Loucy (cell line): ENCODE results near the gene PMM1.
A peak's percentile ranks its signal among the peaks of the same experiment; 100 is the strongest.

Source experiments
- H2AFZ ChIP-seq: fragments of 200-600 bp; sonication (generic); 2 replicates; pipeline ENCODE4 v1.6.0; 2016; ENCODE audit warnings: antibody characterized with exemption, mild to moderate bottlenecking, low read length, moderate library complexity
- H3F3A ChIP-seq: fragments of 200-600 bp; 2 replicates; pipeline ENCODE4 v1.6.0; 2016; ENCODE audit warnings: antibody characterized with exemption, low read depth, mild to moderate bottlenecking
- H3K27me3 ChIP-seq: fragments of 200-600 bp; sonication (generic); 2 replicates; pipeline ENCODE4 v1.6.1; 2014; ENCODE audit warnings: low read length, mild to moderate bottlenecking; ENCODE audit not compliant: insufficient read depth, poor library complexity, severe bottlenecking
- H3K36me3 ChIP-seq: fragments of 200-600 bp; sonication (generic); 2 replicates; pipeline ENCODE4 v1.6.1; 2016; ENCODE audit warnings: low read length; ENCODE audit not compliant: insufficient read depth
- H3K4me1 ChIP-seq: fragments of 200-600 bp; sonication (generic); 2 replicates; pipeline ENCODE4 v1.5.1; 2014; ENCODE audit warnings: low read length, mild to moderate bottlenecking; ENCODE audit not compliant: insufficient read depth, poor library complexity, severe bottlenecking
- H3K4me2 ChIP-seq: fragments of 200-600 bp; sonication (generic); 2 replicates; pipeline ENCODE4 v1.6.0; 2014; ENCODE audit warnings: antibody characterized with exemption, low read length, low read depth, mild to moderate bottlenecking; ENCODE audit not compliant: poor library complexity, severe bottlenecking
- H3K4me3 ChIP-seq: fragments of 200-600 bp; sonication (generic); 2 replicates; pipeline ENCODE4 v1.5.1; 2014; ENCODE audit warnings: low read length, mild to moderate bottlenecking, mixed read lengths; ENCODE audit not compliant: poor library complexity, severe bottlenecking
- H3K79me2 ChIP-seq: fragments of 200-600 bp; sonication (generic); 2 replicates; pipeline ENCODE4 v1.6.1; 2014; ENCODE audit warnings: low read length; ENCODE audit not compliant: insufficient read depth
- H3K9ac ChIP-seq: fragments of 200-600 bp; sonication (generic); 2 replicates; pipeline ENCODE4 v1.6.0; 2014; ENCODE audit warnings: mild to moderate bottlenecking, low read depth, low read length, moderate library complexity; ENCODE audit not compliant: poor library complexity, severe bottlenecking
- H3K9me2 ChIP-seq: fragments of 200-600 bp; sonication (generic); replicated peaks from 2 replicates; pipeline ENCODE4 v1.6.1; 2016; ENCODE audit warnings: low read depth, low read length, mixed read lengths
- H3K9me3 ChIP-seq: fragments of 200-600 bp; sonication (generic); 2 replicates; pipeline ENCODE4 v1.6.1; 2014; ENCODE audit warnings: mild to moderate bottlenecking, antibody characterized with exemption, low read length, low read depth; ENCODE audit not compliant: insufficient read depth
- H4K20me1 ChIP-seq: fragments of 200-600 bp; sonication (generic); 2 replicates; pipeline ENCODE4 v1.6.0; 2014; ENCODE audit warnings: antibody characterized with exemption, low read length, mild to moderate bottlenecking; ENCODE audit not compliant: insufficient read depth, poor library complexity, severe bottlenecking
- CTCF ChIP-seq: fragments of 200-600 bp; sonication (generic); conservative IDR thresholded peaks from 2 replicates; pipeline ENCODE4 v1.5.1; 2014; ENCODE audit warnings: mild to moderate bottlenecking, antibody characterized with exemption, low read length
- EZH2phosphoT487 ChIP-seq: fragments of 200-600 bp; IDR thresholded peaks from 2 replicates; pipeline ENCODE4 v1.6.1; 2018; ENCODE audit warnings: antibody characterized with exemption, mild to moderate bottlenecking, moderate library complexity, borderline replicate concordance

The PMM1 gene

GRCh38 chr22:41538583-41538982, 51.1 kb downstream of the PMM1 start:
- no peak overlapping the region for H3K4me2 ChIP-seq
- H3K27me3 ChIP-seq: no peaks in the 10 kb centered on the region
- H3K9me2 ChIP-seq: no peaks in the 10 kb centered on the region
- H3F3A ChIP-seq: no peaks in the 10 kb centered on the region
- TF ChIP-seq CTCF (no peak), EZH2phosphoT487 (no peak)
- no peak overlapping the region for H3K4me3 ChIP-seq
- no peak overlapping the region for H3K9ac ChIP-seq
- peaks cover 31% of the 10 kb centered on the region for H3K79me2 ChIP-seq
- H3K4me1 ChIP-seq: peaks cover 19% of the 10 kb centered on the region
- no peak overlapping the region for H2AFZ ChIP-seq
- no peaks in the 10 kb centered on the region for H3K9me3 ChIP-seq
- H3K36me3 ChIP-seq: no peaks in the 10 kb centered on the region
- H4K20me1 ChIP-seq: peaks cover 13% of the 10 kb centered on the region

GRCh38 chr22:41537203-41537602, 52.4 kb downstream of the PMM1 start:
- H2AFZ ChIP-seq: no peak overlapping the region
- H3K4me1 ChIP-seq: peaks cover 13% of the 10 kb centered on the region
- no peak for TF ChIP-seq CTCF
- TF ChIP-seq EZH2phosphoT487: no peak
- no peak overlapping the region for H3K4me2 ChIP-seq
- peaks cover 18% of the 10 kb centered on the region; the same call in 1 of the 2 replicates for H3K79me2 ChIP-seq
- H3K27me3 ChIP-seq: no peaks in the 10 kb centered on the region
- no peaks in the 10 kb centered on the region for H3K9me2 ChIP-seq
- no peak overlapping the region for H3K9ac ChIP-seq
- H3K9me3 ChIP-seq: no peaks in the 10 kb centered on the region
- H4K20me1 ChIP-seq: peaks cover 16% of the 10 kb centered on the region
- no peaks in the 10 kb centered on the region for H3F3A ChIP-seq
- no peak overlapping the region for H3K4me3 ChIP-seq
- peaks cover 3% of the 10 kb centered on the region; the same call in 1 of the 2 replicates for H3K36me3 ChIP-seq

- Histone ChIP-seq H3K4me2 (no peak overlapping the region), H3K27me3 (no peaks in the 10 kb centered on the region), H3K9me3 (no peaks in the 10 kb centered on the region), H3K9ac (no peak overlapping the region), H3K36me3 (peaks cover 17% of the 10 kb centered on the region; the same call in 1 of the 2 replicates), H3K4me1 (peaks cover 2% of the 10 kb centered on the region), H3K9me2 (no peaks in the 10 kb centered on the region), H3K4me3 (no peak overlapping the region), H2AFZ (no peak overlapping the region), H3K79me2 (no peaks in the 10 kb centered on the region; the same call in 1 of the 2 replicates), H4K20me1 (peaks cover 6% of the 10 kb centered on the region), H3F3A (no peaks in the 10 kb centered on the region)
- peak; percentile 29; the same call in 1 of the 2 replicates for TF ChIP-seq CTCF
- TF ChIP-seq EZH2phosphoT487: no peak
Measured at GRCh38 chr22:41535244-41535643, 54.4 kb downstream of the PMM1 start.
